GM23338 (cell line): ENCODE results near the gene PPP2R2D. TPM values are rescaled to one million over a fixed set of nuclear protein-coding genes. Genes with fewer than 3 reads are reported as not detected.

Experiments
- ATAC-seq: fragments of 200-7000 bp; cut with Tn5 transposase; 3 replicates; pipeline ENCODE4 v1.9.1; 2020
- DNase-seq: peaks from one replicate; pipeline ENCODE4 v3.0.0-alpha.2; 2015; ENCODE audit warnings: low spot score
- H2AFZ ChIP-seq: fragments of 200-600 bp; sonication (generic); 2 replicates; pipeline ENCODE4 v1.8.0; 2016; ENCODE audit warnings: antibody characterized with exemption, mild to moderate bottlenecking, moderate library complexity
- H3F3A ChIP-seq: fragments of 200-600 bp; sonication (generic); replicated peaks from 2 replicates; pipeline ENCODE4 v1.8.0; 2017; ENCODE audit warnings: antibody characterized with exemption, mixed run types, low read depth
- H3K27ac ChIP-seq: fragments of 200-600 bp; sonication (generic); 2 replicates; pipeline ENCODE4 v1.6.1; 2016; ENCODE audit warnings: low read depth
- H3K27me3 ChIP-seq: fragments of 200-600 bp; sonication (generic); 2 replicates; pipeline ENCODE4 v1.8.0; 2016; ENCODE audit warnings: mild to moderate bottlenecking, mixed run types, moderate library complexity; ENCODE audit not compliant: insufficient read depth
- H3K36me3 ChIP-seq: fragments of 200-600 bp; sonication (generic); 2 replicates; pipeline ENCODE4 v1.8.0; 2016; ENCODE audit warnings: mild to moderate bottlenecking; ENCODE audit not compliant: insufficient read depth
- H3K4me1 ChIP-seq: fragments of 200-600 bp; sonication (generic); 2 replicates; pipeline ENCODE4 v1.8.0; 2016; ENCODE audit warnings: mild to moderate bottlenecking, moderate library complexity; ENCODE audit not compliant: insufficient read depth
- H3K4me2 ChIP-seq: fragments of 200-600 bp; sonication (generic); 2 replicates; pipeline ENCODE4 v1.7.1; 2017; ENCODE audit warnings: mixed run types
- H3K4me3 ChIP-seq: fragments of 200-600 bp; sonication (generic); 2 replicates; pipeline ENCODE4 v1.6.1; 2016; ENCODE audit warnings: mixed run types
- H3K79me2 ChIP-seq: fragments of 200-600 bp; sonication (generic); replicated peaks from 2 replicates; pipeline ENCODE4 v1.8.0; 2017; ENCODE audit warnings: mild to moderate bottlenecking; ENCODE audit not compliant: insufficient read depth
- H3K9me2 ChIP-seq: fragments of 200-600 bp; sonication (generic); 2 replicates; pipeline ENCODE4 v1.8.0; 2017; ENCODE audit not compliant: insufficient read depth
- H4K20me1 ChIP-seq: fragments of 200-600 bp; sonication (generic); replicated peaks from 2 replicates; pipeline ENCODE4 v1.8.0; 2017; ENCODE audit warnings: mild to moderate bottlenecking; ENCODE audit not compliant: insufficient read depth
- H3K27ac Mint-ChIP-seq: 2 replicates; pipeline ENCODE4 v1.8.0; 2020; ENCODE audit warnings: inconsistent platforms, mild to moderate bottlenecking, moderate library complexity, mixed read lengths
- H3K27me3 Mint-ChIP-seq: 3 replicates; pipeline ENCODE4 v1.8.0; 2022; ENCODE audit warnings: low read depth, mild to moderate bottlenecking, moderate library complexity, mixed read lengths, inconsistent platforms; ENCODE audit not compliant: insufficient read depth, poor library complexity
- H3K36me3 Mint-ChIP-seq: 3 replicates; pipeline ENCODE4 v1.8.0; 2021; ENCODE audit warnings: low read depth, mild to moderate bottlenecking, inconsistent platforms, moderate library complexity, mixed read lengths
- H3K4me1 Mint-ChIP-seq: 3 replicates; pipeline ENCODE4 v1.8.0; 2020; ENCODE audit warnings: mild to moderate bottlenecking, inconsistent platforms, mixed read lengths
- H3K4me3 Mint-ChIP-seq: 3 replicates; pipeline ENCODE4 v1.8.0; 2021; ENCODE audit warnings: moderate library complexity, mild to moderate bottlenecking, inconsistent platforms, mixed read lengths
- H3K9me3 Mint-ChIP-seq: 3 replicates; pipeline ENCODE4 v1.8.0; 2020; ENCODE audit warnings: moderate library complexity, mild to moderate bottlenecking, inconsistent platforms, mixed read lengths
- CREB1 ChIP-seq: fragments of 250-450 bp; sonication (Bioruptor Pico); IDR thresholded peaks from 2 replicates; pipeline ENCODE4 v1.5.0; 2020; ENCODE audit warnings: low read depth, mild to moderate bottlenecking, moderate library complexity
- EZH2 ChIP-seq: fragments of 200-600 bp; sonication (generic); IDR thresholded peaks from one replicate; pipeline ENCODE4 v1.8.0; 2017; ENCODE audit warnings: antibody characterized with exemption, mild to moderate bottlenecking, low read depth; ENCODE audit not compliant: unreplicated experiment
- EZH2phosphoT487 ChIP-seq: fragments of 200-600 bp; sonication (generic); IDR thresholded peaks from one replicate; pipeline ENCODE4 v1.8.1; 2018; ENCODE audit warnings: antibody characterized with exemption; ENCODE audit not compliant: unreplicated experiment
- JUNB ChIP-seq: IDR thresholded peaks from one replicate; pipeline ENCODE4 v1.6.1; 2016; ENCODE audit warnings: antibody characterized with exemption; ENCODE audit not compliant: unreplicated experiment
- NANOG ChIP-seq: IDR thresholded peaks from 2 replicates; pipeline ENCODE4 v1.6.1; 2016; ENCODE audit warnings: antibody characterized with exemption, borderline replicate concordance
- POLR2AphosphoS5 ChIP-seq: IDR thresholded peaks from 2 replicates; pipeline ENCODE4 v1.6.1; 2016; ENCODE audit warnings: antibody characterized with exemption, low read depth
- STAT1 ChIP-seq: IDR thresholded peaks from one replicate; pipeline ENCODE4 v1.6.1; 2016; ENCODE audit warnings: antibody characterized with exemption; ENCODE audit not compliant: unreplicated experiment
- ZNF114 ChIP-seq: fragments of 250-450 bp; sonication (Bioruptor Pico); IDR thresholded peaks from 2 replicates; pipeline ENCODE4 v1.5.0; 2020; ENCODE audit warnings: mild to moderate bottlenecking, moderate library complexity
- ZNF331 ChIP-seq: fragments of 250-450 bp; sonication (Bioruptor Pico); IDR thresholded peaks from 2 replicates; pipeline ENCODE4 v1.5.0; 2020; ENCODE audit warnings: low read depth, mild to moderate bottlenecking, moderate library complexity
- polyA plus RNA-seq: library from polyadenylated mRNA; unstranded; fragments of >200 nt; fragmentation: Nextera tagmentation; extraction: Ambion mirVana; gene quantifications from 2 replicates; pipeline ENCODE4 v1.2.1, GENCODE V29; 2016
- total RNA-seq: library from RNA; depleted of rRNA; stranded (reverse); fragments of >200 nt; shearing (Covaris generic); gene quantifications from 2 replicates; pipeline ENCODE4 v1.2.3, GENCODE V29; 2014
- TF ChIP-seq, protein P1 (sequence below), 2 experiments: fragments of 200-600 bp in 1 of 2; sonication (generic) in 1 of 2; conservative IDR thresholded peaks; 2 replicates each; pipeline versions ENCODE4 v1.5.1 to v1.6.1; 2016 to 2017; ENCODE audit warnings: antibody characterized with exemption in 2 of 2, low read depth in 2 of 2, mild to moderate bottlenecking in 2 of 2, moderate library complexity in 1 of 2
- TF ChIP-seq, protein P2 (sequence below): fragments of 250-450 bp; sonication (Bioruptor Pico); IDR thresholded peaks from 2 replicates; pipeline ENCODE4 v1.5.0; 2020; ENCODE audit warnings: mild to moderate bottlenecking, moderate library complexity
- TF ChIP-seq, protein P3 (sequence below): IDR thresholded peaks from 2 replicates; pipeline ENCODE4 v1.6.1; 2016; ENCODE audit warnings: antibody characterized with exemption
- TF ChIP-seq, protein P4 (sequence below): IDR thresholded peaks from one replicate; pipeline ENCODE4 v1.6.1; 2018; ENCODE audit warnings: antibody characterized with exemption; ENCODE audit not compliant: unreplicated experiment

The PPP2R2D gene
- total and polyA plus RNA-seq, 2 experiments from 2014 or later: 28.8 to 33.7 TPM

DNA sequence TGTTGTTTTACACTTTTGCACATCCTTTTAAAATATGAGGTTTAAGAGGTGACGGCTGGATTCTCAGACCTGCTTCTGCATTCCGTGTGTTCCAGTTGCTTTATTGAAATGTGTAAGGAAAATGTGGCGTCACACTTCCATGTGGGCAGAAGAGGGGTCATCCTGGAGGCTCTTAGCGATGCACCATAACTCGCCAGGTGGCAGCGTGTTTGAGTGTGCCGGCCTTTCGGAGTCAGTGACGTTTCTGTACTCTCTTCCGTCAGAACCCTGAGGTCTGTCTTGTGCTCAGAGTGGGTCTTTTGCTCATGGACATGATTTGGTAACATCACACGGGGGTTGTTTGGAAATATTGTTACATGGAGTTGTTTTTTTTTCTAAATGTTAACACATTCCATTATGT is 9.1 kb downstream of the PPP2R2D start:
- H3K27ac Mint-ChIP-seq: no peak overlapping the region
- H3K4me3 Mint-ChIP-seq: no peak overlapping the region
- TF ChIP-seq NANOG (no peak), JUNB (no peak), POLR2AphosphoS5 (no peak), EZH2phosphoT487 (no peak), STAT1 (no peak), EZH2 (no peak), ZNF114 (CRISPR knock-in tag) (no peak), CREB1 (no peak), ZNF331 (CRISPR knock-in tag) (no peak)
- TF ChIP-seq, protein P1, sequence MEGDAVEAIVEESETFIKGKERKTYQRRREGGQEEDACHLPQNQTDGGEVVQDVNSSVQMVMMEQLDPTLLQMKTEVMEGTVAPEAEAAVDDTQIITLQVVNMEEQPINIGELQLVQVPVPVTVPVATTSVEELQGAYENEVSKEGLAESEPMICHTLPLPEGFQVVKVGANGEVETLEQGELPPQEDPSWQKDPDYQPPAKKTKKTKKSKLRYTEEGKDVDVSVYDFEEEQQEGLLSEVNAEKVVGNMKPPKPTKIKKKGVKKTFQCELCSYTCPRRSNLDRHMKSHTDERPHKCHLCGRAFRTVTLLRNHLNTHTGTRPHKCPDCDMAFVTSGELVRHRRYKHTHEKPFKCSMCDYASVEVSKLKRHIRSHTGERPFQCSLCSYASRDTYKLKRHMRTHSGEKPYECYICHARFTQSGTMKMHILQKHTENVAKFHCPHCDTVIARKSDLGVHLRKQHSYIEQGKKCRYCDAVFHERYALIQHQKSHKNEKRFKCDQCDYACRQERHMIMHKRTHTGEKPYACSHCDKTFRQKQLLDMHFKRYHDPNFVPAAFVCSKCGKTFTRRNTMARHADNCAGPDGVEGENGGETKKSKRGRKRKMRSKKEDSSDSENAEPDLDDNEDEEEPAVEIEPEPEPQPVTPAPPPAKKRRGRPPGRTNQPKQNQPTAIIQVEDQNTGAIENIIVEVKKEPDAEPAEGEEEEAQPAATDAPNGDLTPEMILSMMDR (conservative IDR thresholded peaks at IDR 0.05; ENCODE audit: low read depth in 2 of 2): no peak
- TF ChIP-seq, protein P2, sequence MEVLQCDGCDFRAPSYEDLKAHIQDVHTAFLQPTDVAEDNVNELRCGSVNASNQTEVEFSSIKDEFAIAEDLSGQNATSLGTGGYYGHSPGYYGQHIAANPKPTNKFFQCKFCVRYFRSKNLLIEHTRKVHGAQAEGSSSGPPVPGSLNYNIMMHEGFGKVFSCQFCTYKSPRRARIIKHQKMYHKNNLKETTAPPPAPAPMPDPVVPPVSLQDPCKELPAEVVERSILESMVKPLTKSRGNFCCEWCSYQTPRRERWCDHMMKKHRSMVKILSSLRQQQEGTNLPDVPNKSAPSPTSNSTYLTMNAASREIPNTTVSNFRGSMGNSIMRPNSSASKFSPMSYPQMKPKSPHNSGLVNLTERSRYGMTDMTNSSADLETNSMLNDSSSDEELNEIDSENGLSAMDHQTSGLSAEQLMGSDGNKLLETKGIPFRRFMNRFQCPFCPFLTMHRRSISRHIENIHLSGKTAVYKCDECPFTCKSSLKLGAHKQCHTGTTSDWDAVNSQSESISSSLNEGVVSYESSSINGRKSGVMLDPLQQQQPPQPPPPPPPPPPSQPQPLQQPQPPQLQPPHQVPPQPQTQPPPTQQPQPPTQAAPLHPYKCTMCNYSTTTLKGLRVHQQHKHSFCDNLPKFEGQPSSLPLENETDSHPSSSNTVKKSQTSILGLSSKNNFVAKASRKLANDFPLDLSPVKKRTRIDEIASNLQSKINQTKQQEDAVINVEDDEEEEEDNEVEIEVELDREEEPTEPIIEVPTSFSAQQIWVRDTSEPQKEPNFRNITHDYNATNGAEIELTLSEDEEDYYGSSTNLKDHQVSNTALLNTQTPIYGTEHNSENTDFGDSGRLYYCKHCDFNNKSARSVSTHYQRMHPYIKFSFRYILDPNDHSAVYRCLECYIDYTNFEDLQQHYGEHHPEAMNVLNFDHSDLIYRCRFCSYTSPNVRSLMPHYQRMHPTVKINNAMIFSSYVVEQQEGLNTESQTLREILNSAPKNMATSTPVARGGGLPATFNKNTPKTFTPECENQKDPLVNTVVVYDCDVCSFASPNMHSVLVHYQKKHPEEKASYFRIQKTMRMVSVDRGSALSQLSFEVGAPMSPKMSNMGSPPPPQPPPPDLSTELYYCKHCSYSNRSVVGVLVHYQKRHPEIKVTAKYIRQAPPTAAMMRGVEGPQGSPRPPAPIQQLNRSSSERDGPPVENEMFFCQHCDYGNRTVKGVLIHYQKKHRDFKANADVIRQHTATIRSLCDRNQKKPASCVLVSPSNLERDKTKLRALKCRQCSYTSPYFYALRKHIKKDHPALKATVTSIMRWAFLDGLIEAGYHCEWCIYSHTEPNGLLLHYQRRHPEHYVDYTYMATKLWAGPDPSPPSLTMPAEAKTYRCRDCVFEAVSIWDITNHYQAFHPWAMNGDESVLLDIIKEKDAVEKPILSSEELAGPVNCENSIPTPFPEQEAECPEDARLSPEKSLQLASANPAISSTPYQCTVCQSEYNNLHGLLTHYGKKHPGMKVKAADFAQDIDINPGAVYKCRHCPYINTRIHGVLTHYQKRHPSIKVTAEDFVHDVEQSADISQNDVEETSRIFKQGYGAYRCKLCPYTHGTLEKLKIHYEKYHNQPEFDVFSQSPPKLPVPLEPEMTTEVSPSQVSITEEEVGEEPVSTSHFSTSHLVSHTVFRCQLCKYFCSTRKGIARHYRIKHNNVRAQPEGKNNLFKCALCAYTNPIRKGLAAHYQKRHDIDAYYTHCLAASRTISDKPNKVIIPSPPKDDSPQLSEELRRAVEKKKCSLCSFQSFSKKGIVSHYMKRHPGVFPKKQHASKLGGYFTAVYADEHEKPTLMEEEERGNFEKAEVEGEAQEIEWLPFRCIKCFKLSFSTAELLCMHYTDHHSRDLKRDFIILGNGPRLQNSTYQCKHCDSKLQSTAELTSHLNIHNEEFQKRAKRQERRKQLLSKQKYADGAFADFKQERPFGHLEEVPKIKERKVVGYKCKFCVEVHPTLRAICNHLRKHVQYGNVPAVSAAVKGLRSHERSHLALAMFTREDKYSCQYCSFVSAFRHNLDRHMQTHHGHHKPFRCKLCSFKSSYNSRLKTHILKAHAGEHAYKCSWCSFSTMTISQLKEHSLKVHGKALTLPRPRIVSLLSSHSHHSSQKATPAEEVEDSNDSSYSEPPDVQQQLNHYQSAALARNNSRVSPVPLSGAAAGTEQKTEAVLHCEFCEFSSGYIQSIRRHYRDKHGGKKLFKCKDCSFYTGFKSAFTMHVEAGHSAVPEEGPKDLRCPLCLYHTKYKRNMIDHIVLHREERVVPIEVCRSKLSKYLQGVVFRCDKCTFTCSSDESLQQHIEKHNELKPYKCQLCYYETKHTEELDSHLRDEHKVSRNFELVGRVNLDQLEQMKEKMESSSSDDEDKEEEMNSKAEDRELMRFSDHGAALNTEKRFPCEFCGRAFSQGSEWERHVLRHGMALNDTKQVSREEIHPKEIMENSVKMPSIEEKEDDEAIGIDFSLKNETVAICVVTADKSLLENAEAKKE (CRISPR knock-in tag): no peak
- TF ChIP-seq, protein P3, sequence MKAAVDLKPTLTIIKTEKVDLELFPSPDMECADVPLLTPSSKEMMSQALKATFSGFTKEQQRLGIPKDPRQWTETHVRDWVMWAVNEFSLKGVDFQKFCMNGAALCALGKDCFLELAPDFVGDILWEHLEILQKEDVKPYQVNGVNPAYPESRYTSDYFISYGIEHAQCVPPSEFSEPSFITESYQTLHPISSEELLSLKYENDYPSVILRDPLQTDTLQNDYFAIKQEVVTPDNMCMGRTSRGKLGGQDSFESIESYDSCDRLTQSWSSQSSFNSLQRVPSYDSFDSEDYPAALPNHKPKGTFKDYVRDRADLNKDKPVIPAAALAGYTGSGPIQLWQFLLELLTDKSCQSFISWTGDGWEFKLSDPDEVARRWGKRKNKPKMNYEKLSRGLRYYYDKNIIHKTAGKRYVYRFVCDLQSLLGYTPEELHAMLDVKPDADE: no peak
- TF ChIP-seq, protein P4, sequence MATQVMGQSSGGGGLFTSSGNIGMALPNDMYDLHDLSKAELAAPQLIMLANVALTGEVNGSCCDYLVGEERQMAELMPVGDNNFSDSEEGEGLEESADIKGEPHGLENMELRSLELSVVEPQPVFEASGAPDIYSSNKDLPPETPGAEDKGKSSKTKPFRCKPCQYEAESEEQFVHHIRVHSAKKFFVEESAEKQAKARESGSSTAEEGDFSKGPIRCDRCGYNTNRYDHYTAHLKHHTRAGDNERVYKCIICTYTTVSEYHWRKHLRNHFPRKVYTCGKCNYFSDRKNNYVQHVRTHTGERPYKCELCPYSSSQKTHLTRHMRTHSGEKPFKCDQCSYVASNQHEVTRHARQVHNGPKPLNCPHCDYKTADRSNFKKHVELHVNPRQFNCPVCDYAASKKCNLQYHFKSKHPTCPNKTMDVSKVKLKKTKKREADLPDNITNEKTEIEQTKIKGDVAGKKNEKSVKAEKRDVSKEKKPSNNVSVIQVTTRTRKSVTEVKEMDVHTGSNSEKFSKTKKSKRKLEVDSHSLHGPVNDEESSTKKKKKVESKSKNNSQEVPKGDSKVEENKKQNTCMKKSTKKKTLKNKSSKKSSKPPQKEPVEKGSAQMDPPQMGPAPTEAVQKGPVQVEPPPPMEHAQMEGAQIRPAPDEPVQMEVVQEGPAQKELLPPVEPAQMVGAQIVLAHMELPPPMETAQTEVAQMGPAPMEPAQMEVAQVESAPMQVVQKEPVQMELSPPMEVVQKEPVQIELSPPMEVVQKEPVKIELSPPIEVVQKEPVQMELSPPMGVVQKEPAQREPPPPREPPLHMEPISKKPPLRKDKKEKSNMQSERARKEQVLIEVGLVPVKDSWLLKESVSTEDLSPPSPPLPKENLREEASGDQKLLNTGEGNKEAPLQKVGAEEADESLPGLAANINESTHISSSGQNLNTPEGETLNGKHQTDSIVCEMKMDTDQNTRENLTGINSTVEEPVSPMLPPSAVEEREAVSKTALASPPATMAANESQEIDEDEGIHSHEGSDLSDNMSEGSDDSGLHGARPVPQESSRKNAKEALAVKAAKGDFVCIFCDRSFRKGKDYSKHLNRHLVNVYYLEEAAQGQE: no peak
- Histone ChIP-seq H3K9me2 (peaks cover 2% of the 10 kb centered on the region; the same call in 1 of the 2 replicates), H3K4me3 (no peak overlapping the region), H3F3A (no peaks in the 10 kb centered on the region), H3K4me1 (peaks cover 22% of the 10 kb centered on the region), H3K79me2 (peaks cover 100% of the 10 kb centered on the region), H3K27me3 (no peaks in the 10 kb centered on the region), H2AFZ (no peak overlapping the region), H3K27ac (no peak overlapping the region), H3K4me2 (no peak overlapping the region), H3K36me3 (no peaks in the 10 kb centered on the region; the same call in 1 of the 2 replicates), H4K20me1 (peaks cover 83% of the 10 kb centered on the region)
- no peaks in the 10 kb centered on the region; the same call in 2 of the 3 replicates for H3K9me3 Mint-ChIP-seq
- peaks cover 27% of the 10 kb centered on the region for H3K4me1 Mint-ChIP-seq
- H3K27me3 Mint-ChIP-seq: no peaks in the 10 kb centered on the region
- no peak for ATAC-seq
- DNase-seq: no peak
- peaks cover 36% of the 10 kb centered on the region for H3K36me3 Mint-ChIP-seq
